NCI-H146 (cell line): ENCODE results near the gene UGT3A1.

Experiments used
- DNase-seq: peaks from one replicate; lab custom pipeline; 2025; lab: John Stamatoyannopoulos, UW

Gene UGT3A1

DNA sequence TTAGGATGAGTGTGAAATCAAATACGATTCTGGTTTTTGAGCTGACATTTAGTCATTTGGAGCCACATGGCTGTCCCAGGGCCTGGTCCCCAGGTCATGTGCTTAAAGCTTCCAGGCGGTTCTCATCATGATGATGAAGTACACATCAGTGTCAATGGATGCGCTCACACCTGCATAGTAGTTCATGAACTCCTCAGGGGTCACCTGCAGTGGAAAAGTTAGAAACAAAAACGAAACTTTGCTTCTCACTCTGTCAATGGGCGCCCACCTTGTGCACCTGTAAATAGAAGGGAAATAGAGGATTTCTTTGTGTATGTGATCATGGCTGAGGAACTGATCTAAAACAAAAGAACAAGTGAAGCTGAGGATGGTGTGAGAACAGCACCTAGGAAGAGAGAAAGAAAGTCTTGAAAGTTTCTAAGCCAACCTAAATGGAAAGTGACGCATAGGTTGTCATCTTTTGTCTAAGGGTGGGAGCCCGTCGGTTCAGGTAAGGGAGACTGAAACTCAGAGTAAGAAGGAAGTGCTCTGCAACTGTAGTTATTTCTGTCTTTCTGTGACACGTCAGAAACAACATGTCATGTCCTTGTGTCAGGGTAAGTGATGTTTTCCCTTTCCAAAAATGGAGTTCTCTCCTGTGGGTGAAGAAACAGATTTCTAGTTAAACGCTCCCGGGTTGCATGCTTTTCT is 86.6 kb downstream of the UGT3A1 start:
- no peak for DNase-seq

DNA sequence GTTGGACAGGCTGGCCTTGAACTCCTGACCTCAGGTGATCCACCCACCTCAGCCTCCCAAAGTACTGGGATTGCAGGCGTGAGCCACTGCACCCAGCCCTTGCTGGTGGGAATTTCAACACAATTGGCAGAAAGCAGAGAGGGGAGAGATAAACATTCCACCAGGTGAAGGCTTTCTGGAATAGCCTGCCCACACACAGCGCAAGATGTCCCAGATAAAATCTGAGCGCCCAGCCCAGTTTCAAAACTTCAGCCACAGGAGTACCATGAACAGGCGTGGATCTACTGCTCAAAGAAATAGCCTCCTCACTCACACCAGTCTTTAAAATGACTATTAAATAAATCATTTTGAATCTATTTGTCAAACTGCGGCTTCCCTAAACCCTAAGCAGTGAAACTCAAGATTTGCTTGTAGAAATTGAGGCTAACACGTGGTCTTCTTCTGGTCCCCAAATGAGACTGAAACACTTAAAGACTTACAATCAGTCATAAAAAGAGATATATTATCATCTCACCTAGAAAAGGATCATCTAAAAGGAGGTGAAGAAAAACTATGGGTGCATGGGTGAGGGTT is 87.5 kb downstream of the UGT3A1 start:
- DNase-seq: no peak

DNA sequence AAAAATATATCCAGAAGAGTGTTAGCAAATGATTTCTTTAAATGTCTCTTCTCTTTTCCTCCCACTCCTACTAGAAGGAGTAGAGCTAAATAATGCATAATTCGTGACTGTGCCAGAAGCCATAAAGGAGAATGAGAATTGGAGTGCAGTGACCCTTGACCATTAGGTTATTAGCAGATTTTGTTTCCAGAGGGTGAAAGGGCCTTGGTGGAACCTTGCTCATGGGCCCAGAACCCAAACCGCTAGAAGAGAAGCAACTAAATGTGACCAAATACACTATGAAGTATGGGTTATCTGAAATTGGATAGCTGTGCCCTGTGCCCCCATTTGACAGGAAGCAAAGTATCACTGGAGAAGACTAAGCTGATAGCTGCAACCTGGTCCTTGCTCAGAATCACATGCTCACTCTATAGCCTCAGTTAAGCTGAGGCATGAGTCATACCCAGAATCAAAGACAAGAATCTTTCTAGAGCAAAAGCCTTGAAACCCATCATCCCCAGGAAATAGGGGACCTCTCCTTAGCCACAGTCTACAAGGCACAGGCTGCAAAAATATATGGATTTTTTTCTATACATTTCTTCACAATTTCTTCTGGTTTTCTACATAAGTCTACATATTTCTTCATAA is 89.0 kb downstream of the UGT3A1 start:
- no peak for DNase-seq
